HuH-7 (cell line): ENCODE data around the gene RPL35.
"Not testable (repeated sequence)": the region's sequence is repeated elsewhere in the genome, so short reads cannot be mapped to it uniquely, and the experiment has no call there.

Experiments used
- DNase-seq: peaks from one replicate; pipeline ENCODE4 v3.0.0; 2011; ENCODE audit warnings: low spot score

Gene RPL35

DNA sequence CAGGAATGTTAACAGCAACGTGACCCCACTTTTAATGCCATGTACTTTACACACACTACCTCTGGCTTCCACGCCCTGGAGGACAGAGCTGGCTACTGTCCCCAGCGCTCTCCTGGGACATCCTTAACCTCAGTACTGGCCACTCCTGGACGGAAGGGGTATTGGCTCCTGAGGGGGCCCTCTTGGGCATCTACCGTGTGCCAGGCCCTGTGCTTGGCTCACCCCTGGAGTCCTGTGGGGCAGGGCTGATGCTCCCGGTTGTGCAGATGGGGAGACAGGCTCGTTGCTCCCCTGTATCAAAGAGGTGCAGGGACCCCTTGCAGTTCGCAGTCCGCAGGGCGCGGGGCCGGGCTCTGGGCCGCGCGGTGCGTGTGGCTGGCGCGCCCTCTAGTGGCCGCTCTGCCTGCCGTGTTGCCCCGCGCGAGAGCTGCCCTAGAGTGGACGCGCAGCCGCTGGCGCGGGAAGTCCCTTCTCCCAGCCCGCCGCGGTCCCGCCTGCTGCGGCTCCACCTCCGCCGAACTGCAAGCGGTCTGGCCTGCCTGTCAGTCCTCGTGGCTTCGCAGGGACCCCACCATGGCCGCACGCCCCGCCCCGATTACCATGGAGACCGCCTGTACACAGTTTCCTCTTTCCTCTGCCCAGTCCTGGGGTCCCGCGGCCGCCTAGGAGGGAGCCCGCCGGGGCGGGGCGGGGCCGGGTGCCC lies 8.8 kb downstream of the RPL35 start, which contains the start of gene WDR38:
Gene WDR38 (plus strand): TSS at position 632 of the 703 bp plus-strand sequence. CDS start 72 bp downstream, outside the sequence.
- peak; percentile 98 for DNase-seq

DNA sequence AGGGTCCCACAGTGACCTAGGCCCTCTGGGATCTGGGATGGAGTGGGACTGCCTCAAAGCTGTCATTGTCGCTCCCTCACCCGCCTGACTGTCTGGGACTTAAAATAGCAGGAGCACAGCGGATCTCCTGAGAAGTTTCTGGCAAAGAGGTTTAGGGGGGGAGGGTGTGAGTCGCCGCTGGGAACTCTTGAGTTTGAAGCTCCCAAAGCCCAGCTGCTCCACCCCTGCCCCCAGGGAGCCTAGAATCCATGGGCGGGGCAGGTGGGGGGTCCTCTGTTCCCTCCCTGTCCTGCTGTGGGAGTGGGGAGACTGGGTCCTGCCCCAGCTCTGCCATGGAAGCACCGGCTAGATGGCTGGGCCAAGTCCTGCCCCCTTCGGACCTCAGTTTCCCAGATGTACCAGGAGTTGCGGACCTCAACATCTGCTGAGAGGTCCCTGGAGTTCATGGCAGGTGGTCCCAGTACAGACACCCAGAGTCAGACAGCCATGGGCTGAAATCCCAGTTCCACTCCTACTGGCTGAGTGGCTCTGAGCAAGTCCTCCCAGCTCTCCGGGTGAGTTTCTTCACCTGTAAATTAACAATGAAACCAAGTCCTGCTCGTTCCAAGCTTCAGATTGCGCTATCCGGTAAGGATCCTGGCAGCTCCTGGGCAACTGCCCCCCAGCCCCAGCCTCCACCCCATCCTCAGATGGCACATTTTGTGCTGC lies 9.5 kb downstream of the RPL35 start:
- no peak for DNase-seq

DNA sequence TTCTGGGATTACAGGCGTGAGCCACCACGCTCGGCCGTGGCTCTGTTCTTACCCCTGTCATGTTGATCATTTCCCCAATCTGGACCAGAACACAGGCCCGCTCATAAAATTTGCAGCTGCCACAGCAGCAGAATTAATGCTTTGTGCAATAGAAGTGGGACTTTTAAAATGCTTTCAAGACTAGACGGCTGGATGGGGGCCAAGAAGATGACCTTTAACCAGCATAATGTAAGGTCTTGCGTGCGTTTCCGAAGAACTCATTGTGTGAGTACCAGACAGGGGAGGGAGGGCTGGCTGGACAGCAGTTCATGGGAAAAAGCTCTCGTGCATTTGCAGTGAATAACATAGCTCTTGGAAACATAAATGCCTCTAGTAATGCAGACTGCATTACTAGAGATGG lies 12.0 kb downstream of the RPL35 start:
- no peak for DNase-seq

DNA sequence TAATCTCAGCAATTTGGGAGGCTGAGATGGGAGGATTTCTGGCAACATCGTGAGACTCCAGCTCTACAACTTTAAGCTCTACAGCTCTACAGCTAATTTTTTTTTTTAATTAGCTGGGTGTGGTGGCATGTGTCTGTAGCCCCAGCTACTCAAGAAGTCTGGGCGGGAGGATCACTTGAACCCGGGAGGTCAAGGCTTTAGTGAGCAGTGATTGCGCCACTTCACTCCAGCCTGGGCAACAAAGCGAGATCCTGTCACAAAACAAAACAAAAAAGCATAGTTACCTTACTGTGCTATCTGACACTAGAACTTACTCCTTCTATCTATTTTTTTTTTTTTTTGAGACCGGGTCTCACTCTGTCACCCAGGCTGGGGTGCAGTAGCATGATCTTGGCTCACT lies 14.8 kb downstream of the RPL35 start:
- DNase-seq = no peak

DNA sequence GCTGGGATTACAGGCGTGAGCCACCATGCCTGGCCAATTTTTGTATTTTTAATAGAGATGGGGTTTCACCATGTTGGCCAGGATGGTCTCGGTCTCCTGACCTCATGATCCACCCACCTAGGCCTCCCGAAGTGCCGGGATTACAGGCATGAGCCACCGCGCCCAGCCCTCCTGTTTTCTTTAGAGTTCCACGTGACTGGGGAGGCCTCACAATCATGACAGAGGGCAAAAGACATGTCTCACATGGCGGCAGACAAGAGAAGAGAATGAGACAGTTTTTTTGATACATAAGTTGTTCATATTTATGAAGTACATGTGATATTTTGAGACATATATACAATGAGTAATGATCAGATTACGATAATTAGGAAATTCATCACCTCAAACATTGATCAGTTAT lies 15.3 kb downstream of the RPL35 start:
- not testable (repeated sequence) for DNase-seq

DNA sequence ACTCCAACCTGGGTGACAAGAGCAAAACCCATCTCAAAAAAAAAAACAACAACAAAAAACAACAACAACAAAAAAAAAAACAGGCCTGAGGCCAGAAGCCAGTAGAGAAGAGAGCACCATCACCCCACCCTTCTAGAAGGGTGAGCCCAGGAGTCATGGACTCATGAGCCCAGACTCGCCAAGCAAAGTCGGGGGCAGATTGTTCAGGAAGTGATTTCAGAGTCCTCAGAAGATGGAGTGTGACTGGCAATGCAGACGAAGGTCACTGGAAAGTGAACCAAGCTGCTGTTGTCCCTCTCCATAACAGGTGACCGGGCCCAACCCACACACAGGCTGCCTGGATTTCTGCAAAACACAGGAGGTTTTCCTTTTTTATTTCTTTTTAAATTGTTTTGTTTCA lies 17.5 kb downstream of the RPL35 start:
- DNase-seq = no peak

DNA sequence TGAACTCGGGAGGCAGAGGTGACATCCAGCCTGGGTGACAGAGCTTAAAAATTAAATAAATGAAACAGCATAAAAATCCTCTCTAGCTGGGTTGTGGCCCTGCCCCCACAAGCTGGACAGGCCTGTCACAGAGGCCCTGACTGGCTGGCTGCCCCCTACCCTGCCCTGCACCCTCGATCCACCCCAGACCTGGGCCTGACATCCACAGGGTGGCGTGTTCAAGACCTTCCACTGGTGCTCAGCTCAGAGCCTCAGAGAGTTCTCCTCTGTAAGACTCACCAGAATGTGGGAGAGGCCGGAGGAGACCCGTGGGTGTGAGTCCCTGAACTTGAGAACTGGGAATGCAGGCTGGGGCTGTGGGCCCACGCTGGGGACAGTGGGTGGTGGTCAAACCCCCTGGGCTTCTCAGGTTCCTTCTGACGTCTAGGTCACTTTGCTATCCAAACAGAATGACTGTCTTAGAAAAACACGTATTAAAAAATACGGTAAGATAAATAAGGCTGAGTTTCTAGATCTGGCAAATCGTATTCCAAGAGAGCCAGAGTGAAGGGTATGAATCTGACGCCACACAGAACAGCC lies 18.2 kb downstream of the RPL35 start:
- no peak for DNase-seq

DNA sequence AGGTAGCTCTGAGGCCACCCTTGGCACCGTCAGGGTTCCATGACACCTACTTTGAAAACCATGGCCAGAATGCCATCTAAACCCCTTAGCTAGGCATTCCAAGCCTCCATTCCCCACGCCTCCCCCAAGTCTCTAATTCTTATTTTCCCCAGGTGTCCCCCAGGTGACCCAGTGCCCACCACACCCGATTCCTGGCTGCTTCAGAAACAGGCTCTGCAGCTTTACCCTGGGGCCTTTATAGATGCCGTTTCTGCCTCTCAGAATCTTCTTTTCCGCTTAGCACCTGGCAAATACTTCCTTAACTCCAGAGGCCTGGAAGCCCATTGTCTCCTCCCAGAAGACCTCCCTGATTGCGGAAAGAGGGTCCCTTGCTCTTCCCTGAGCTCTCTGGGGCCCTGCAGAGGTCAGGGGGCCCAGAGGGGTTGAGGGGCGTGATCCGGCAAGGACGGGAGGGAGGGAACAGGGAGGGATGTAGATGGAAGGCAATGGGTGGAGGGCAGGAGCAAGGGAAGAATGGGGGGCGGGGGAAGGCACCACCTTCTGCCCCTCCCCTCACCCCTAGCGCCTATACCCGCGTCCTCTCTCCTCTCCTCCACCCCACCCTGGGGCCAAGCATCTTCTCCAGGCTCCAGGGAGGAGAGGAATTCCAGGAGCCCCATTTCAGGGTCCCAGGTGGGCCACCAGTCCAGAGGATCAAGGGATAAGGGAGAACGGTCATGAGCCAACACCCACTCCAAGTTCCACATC lies 20.5 kb downstream of the RPL35 start:
- no peak for DNase-seq

DNA sequence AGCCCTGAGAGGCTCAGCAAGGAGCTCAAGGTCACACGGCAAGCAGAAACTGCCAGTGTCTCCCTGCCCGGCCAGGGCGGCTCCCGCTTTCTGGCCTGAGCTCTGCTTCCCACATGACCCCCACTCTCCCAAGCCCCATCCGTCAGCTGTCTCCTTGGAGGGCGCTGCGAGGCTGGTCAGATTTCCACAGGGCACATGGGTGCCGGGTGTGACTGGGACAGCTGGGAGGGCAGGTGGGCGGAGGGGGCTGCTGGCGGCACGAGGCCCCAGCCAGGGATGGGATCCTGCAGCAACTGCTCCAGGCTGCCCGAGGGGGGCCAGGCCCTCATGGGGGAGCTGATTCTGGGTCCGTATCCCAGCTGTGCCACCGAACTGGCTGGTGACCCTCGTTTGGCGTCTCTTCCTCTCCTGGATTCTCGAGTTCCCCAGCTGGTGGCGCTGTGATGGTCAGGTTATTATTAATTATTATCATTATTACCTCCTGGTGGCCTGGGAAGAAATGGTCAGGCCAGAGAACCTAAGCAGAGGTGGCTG lies 21.4 kb downstream of the RPL35 start:
- DNase-seq = no peak

DNA sequence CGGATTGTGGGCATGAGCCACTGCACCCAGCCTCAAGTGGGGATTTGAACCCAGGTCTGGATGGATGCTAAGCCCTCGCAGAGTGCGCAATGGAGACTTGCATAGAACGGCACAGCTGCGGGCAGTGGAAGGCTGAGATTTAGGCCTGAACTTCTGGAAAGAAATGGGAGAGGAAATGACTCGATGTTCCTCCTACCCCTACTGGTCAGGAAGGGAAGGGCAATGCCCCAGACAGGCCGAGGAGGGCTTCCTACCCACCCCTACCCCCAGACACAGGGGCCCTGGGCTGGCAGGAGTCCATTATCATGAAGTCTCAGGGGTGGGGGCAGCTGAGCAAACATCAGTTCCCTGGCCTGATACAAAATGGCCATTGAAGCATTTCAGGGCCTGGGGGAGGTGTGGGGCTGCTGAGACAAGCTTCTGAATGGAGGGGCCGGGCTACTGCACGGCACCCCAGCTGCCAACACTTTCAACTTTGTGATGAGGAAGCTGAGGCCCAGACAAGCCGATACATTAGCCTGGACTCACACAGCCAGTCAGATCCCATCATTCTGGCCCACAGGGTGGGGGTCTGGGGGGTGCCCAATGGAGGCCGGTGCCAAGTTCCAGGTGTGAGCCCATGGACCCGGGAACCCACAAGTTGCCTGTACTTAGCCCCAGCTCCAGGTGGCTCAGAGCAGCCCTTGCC lies 22.0 kb downstream of the RPL35 start:
- DNase-seq = peak; percentile 78

DNA sequence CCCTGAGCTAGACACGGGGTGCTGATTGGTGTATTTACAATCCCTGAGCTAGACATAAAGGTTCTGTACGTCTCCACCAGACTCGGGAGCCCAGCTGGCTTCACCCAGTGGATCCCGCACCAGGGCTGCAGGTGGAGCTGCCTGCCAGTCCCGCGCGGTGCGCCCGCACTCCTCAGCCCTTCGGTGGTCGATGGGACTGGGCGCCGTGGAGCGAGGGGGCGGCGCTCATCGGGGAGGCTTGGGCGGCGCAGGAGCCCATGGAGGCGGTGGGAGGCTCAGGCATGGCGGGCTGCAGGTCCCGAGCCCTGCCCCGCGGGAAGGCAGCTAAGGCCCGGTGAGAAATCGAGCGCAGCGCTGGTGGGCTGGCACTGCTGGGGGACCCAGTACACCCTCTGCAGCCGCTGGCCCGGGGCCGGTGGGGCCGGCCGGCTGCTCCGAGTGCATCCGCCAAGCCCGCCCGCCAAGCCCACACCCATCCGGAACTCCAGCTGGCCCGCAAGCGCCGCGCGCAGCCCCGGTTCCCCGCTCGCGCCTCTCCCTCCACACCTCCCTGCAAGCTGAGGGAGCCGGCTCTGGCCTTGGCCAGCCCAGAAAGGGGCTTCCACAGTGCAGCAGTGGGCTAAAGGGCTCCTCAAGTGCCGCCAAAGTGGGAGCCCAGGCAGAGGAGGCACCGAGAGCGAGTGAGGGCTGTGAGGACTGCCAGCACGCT lies 23.0 kb downstream of the RPL35 start:
- not testable (repeated sequence) for DNase-seq

DNA sequence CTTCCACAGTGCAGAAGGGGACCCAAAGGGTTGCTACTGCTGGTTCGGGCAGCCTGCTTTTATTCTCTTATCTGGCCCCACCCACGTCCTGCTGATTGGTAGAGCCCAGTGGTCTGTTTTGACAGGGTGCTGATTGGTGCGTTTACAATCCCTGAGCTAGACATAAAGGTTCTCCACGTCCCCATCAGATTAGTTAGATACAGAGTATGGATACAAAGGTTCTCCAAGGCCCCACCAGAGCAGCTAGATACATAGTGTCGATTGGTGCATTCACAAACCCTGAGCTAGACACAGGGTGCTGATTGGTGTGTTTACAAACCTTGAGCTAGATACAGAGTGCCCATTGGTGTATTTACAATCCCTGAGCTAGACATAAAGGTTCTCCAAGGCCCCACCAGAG lies 23.6 kb downstream of the RPL35 start:
- DNase-seq = not testable (repeated sequence)

DNA sequence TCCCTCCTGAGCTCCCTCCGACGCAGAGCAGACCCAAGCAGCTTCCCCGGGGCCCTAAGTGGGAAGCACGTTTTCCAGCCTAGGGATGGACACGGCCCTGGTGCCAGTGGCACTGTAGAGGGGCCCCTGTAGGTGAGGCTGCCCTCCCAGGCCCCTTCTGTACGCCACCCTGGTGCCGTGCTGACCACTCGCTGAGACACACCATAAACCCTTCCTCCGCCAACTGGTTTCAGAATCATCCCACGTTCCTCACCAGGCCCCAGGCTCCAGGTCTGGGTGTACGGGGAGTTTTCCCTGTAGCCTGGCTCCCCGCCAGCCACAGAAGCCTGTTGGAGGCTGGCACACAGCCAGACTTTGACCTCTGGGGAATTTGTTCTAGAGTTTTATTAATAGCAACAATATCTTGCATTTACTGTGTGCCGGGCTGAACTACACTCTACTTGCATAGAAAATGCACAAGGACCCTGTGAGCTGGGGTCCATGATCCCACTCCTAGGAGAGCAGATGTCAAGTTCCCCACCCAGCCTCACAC lies 26.7 kb downstream of the RPL35 start:
- DNase-seq = peak; percentile 54

DNA sequence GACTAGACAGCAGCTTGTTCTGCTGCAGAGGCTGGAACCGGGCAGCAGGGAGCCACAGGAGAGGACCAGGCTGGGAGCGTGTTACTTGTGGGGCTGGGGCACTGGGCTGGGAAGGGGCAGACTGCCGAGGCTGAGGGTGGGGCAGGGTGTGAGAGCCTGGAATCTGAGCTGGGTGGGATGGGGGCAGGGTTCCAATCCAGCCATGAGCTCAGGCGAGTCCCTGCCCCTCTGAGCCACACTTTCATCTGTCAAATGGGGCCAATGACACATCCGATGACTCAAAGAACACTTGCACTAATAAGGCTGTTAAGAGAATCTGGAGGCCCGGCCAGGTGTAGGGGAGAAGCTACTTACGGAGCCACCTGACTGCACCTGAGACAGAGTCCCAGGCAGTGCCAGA lies 27.2 kb downstream of the RPL35 start:
- DNase-seq = no peak

DNA sequence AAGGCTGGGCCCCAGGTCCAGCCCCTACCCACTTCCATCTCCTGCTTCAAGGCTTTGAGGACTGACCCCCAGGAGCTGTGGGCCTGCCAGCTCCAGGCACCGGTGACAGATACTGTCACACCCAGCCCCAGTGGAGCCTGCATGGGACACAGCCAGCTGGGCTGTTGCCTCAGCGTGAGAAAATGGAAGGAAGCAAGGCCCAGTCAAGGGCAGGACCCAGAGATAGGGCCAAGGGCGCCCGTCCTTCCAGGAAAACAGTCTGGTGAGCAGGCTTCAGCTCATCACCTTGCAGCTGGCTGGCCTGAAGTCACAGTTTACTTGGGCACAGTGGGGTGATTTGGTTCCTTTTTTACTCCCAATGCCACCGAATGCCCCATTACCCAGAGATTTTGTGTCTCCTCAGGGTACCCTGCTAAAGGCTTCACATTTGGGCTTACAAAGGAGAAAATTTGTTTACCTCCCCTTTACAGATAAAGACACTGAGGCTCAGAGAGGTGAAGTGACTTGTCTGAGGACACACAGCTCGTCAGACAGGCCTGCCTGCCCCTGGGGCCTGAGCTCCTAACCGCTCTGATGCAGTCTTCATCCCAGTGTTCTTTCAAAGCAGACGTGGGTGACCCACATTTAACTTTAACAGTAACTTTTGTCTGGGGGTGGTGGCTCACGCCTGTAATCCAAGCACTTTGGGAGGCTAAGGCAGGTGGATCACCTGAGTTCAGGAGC lies 30.0 kb downstream of the RPL35 start:
- no peak for DNase-seq

DNA sequence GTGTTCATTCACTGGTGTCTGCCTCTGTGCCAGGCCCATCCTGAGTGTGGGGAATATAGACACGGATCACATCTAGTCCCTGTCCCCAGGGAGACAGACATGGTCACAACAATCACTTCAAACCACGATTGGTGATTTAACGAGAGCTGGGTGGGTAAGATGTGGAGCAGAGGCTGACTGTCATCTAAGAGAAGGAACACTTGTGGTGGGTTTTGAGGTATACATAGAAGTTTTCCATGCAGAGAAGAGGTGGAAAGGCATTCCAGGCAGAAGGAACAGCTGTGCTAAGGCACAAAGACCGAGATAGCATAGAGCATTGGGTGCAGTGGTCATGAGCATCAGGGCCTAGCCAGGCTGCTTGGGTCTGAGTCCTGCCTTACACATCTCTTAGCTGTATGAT lies 31.2 kb downstream of the RPL35 start:
- DNase-seq = no peak

DNA sequence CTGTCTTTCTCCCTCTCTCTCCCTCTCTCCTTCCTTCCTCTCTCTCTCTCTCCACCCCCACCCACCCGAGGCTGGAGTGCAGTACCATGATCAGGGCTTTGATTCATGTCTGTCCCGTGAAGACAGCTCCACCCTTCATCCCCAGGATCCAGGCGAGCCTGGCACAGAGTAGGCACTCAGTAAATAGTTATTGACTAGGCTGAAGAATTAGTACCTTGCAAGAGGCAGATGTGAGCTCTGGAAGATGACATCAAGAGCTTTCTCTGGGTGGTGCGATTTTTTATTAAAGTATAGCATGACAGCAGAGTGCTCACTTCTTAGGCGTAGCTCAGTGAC lies 32.5 kb downstream of the RPL35 start:
- DNase-seq = no peak

DNA sequence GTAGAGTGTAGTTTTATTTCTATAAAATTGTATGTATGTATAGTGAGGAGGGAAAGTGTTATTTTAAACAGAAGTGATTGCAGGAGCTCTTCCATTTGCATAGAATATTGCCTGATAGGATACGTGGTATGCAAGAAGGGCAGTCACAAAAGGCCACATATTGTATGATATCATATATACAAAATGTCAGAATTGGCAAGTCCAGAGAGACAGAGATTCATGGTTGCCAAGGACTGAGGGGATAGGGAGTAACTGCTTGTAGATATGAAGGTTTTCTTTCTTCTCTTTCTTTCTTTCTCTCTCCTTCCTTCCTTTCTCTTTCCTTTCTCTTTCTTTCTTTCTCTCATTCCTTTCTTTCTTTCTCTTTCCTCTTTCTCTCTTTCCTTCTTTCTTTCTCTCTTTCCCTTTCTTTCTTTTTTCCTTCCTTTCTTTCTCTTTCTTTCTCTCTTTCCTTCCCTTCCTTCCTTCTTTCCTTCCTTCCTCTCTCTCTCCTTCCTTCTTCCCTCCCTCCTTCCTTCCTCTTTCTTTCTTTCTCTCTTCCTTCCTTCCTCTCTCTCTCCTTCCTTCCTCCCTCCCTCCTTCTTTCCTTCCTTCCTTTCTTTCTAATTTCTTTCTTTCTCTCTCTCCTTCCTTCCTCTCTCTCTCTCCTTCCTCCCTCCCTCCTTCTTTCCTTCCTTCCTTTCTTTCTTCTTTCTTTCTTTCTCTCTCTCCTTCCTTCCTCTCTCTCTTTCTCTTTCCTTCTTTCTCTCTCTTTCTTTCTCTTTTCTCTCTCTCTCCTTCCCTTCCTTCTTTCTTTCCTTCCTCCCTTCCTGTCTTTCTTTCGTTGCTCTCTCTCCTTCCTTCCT lies 33.0 kb downstream of the RPL35 start:
- DNase-seq = no peak
